Neural progenitor cell (in vitro differentiated cells): Measurements from ENCODE around the gene CLEC17A. TPM values are rescaled to one million over a fixed set of nuclear protein-coding genes. Genes with fewer than 3 reads are reported as not detected.

Experiments used
- DNase-seq: peaks from one replicate; pipeline ENCODE4 v3.0.0-alpha.2; 2016; ENCODE audit warnings: low spot score
- H2AFZ ChIP-seq: fragments of 200-600 bp; sonication (generic); replicated peaks from 2 replicates; pipeline ENCODE4 v1.6.1; 2016; ENCODE audit warnings: antibody characterized with exemption
- H3F3A ChIP-seq: fragments of 200-600 bp; sonication (generic); 2 replicates; pipeline ENCODE4 v1.6.1; 2016; ENCODE audit warnings: antibody characterized with exemption, low read depth
- H3K27ac ChIP-seq: fragments of 200-600 bp; sonication (generic); 2 replicates; pipeline ENCODE4 v1.5.1; 2016; ENCODE audit warnings: mild to moderate bottlenecking
- H3K27me3 ChIP-seq: fragments of 200-600 bp; sonication (generic); 2 replicates; pipeline ENCODE4 v1.6.1; 2016; ENCODE audit warnings: mild to moderate bottlenecking, moderate library complexity
- H3K36me3 ChIP-seq: fragments of 200-600 bp; sonication (generic); 2 replicates; pipeline ENCODE4 v1.5.1; 2016
- H3K4me1 ChIP-seq: fragments of 200-600 bp; sonication (generic); 2 replicates; pipeline ENCODE4 v1.6.1; 2016; ENCODE audit warnings: mixed run types
- H3K4me2 ChIP-seq: fragments of 200-600 bp; sonication (generic); 2 replicates; pipeline ENCODE4 v1.6.1; 2016
- H3K4me3 ChIP-seq: fragments of 200-600 bp; sonication (generic); 2 replicates; pipeline ENCODE4 v1.5.1; 2016
- H3K79me2 ChIP-seq: fragments of 200-600 bp; sonication (generic); 2 replicates; pipeline ENCODE4 v1.6.1; 2016; ENCODE audit warnings: low read depth
- H3K9ac ChIP-seq: fragments of 200-600 bp; sonication (generic); 2 replicates; pipeline ENCODE4 v1.6.1; 2016
- H3K9me3 ChIP-seq: fragments of 200-600 bp; sonication (generic); 2 replicates; pipeline ENCODE4 v1.5.1; 2016; ENCODE audit warnings: low read depth
- H4K20me1 ChIP-seq: fragments of 200-600 bp; sonication (generic); 2 replicates; pipeline ENCODE4 v1.6.1; 2016; ENCODE audit warnings: low read depth
- H3K27ac Mint-ChIP-seq: 3 replicates; pipeline ENCODE4 v1.8.0; 2021; ENCODE audit warnings: mixed read lengths
- H3K27me3 Mint-ChIP-seq: 2 replicates; pipeline ENCODE4 v1.8.0; 2022; ENCODE audit warnings: low read depth, mild to moderate bottlenecking, inconsistent platforms, moderate library complexity, mixed read lengths; ENCODE audit not compliant: insufficient read depth
- H3K36me3 Mint-ChIP-seq: 3 replicates; pipeline ENCODE4 v1.8.0; 2021; ENCODE audit warnings: mixed read lengths
- H3K4me1 Mint-ChIP-seq: 3 replicates; pipeline ENCODE4 v1.8.0; 2021; ENCODE audit warnings: mixed read lengths
- H3K4me3 Mint-ChIP-seq: 3 replicates; pipeline ENCODE4 v1.8.0; 2021; ENCODE audit warnings: mild to moderate bottlenecking, moderate library complexity, mixed read lengths
- H3K9me3 Mint-ChIP-seq: 3 replicates; pipeline ENCODE4 v1.8.0; 2020; ENCODE audit warnings: mixed read lengths
- CTCF ChIP-seq: fragments of 200-600 bp; sonication (generic); IDR thresholded peaks from 2 replicates; pipeline ENCODE4 v1.5.1; 2017; ENCODE audit warnings: antibody characterized with exemption, mild to moderate bottlenecking
- EZH2 ChIP-seq: fragments of 200-600 bp; sonication (generic); IDR thresholded peaks from 2 replicates; pipeline ENCODE4 v1.6.1; 2017; ENCODE audit warnings: antibody characterized with exemption, mild to moderate bottlenecking, moderate library complexity
- EZH2phosphoT487 ChIP-seq: fragments of 200-600 bp; sonication (generic); IDR thresholded peaks from 2 replicates; pipeline ENCODE4 v1.6.1; 2017; ENCODE audit warnings: antibody characterized with exemption
- total RNA-seq: library from RNA; depleted of rRNA; stranded (reverse); fragments of >200 nt; gene quantifications from 2 replicates; pipeline ENCODE4 v1.2.3, GENCODE V29; 2015; ENCODE audit warnings: low replicate concordance

Gene CLEC17A
- total RNA-seq, 1 donor from 2014 or later, result not detected

- no peak for DNase-seq
- no peak overlapping the region for H3K27ac Mint-ChIP-seq
- H3K4me1 Mint-ChIP-seq, result peaks cover 16% of the 10 kb centered on the region
- Histone ChIP-seq H3F3A (peaks cover 9% of the 10 kb centered on the region), H3K79me2 (peaks cover 42% of the 10 kb centered on the region), H3K9ac (no peak overlapping the region), H3K36me3 (no peaks in the 10 kb centered on the region), H3K4me2 (no peak overlapping the region), H3K4me3 (no peak overlapping the region), H4K20me1 (peaks cover 37% of the 10 kb centered on the region), H3K27me3 (no peaks in the 10 kb centered on the region), H3K4me1 (peaks cover 24% of the 10 kb centered on the region), H3K9me3 (no peaks in the 10 kb centered on the region), H3K27ac (no peak overlapping the region), H2AFZ (no peak overlapping the region)
- no peak overlapping the region for H3K4me3 Mint-ChIP-seq
- peaks cover 9% of the 10 kb centered on the region for H3K27me3 Mint-ChIP-seq
- H3K9me3 Mint-ChIP-seq, result no peaks in the 10 kb centered on the region
- TF ChIP-seq EZH2phosphoT487 (no peak), EZH2 (no peak), CTCF (no peak)
- H3K36me3 Mint-ChIP-seq, result peaks cover 2% of the 10 kb centered on the region
Observed at GRCh38 chr19:14565765-14566711, 16.8 kb upstream of the CLEC17A start.

GRCh38 chr19:14566712-14567077 lies 16.2 kb upstream of the CLEC17A start:
- H3F3A ChIP-seq, result peaks cover 9% of the 10 kb centered on the region
- H3K79me2 ChIP-seq, result peaks cover 42% of the 10 kb centered on the region
- Mint-ChIP-seq H3K27me3 (peaks cover 9% of the 10 kb centered on the region), H3K4me1 (peaks cover 17% of the 10 kb centered on the region), H3K36me3 (peaks cover 2% of the 10 kb centered on the region), H3K27ac (no peak overlapping the region), H3K4me3 (no peak overlapping the region), H3K9me3 (no peaks in the 10 kb centered on the region)
- TF ChIP-seq EZH2phosphoT487 (no peak), CTCF (no peak), EZH2 (no peak)
- H4K20me1 ChIP-seq, result peaks cover 35% of the 10 kb centered on the region
- H3K27ac ChIP-seq, result no peak overlapping the region
- DNase-seq, result no peak
- H3K9me3 ChIP-seq, result no peaks in the 10 kb centered on the region
- no peak overlapping the region for H3K4me3 ChIP-seq
- H3K4me1 ChIP-seq, result peaks cover 20% of the 10 kb centered on the region
- H2AFZ ChIP-seq, result no peak overlapping the region
- no peak overlapping the region for H3K4me2 ChIP-seq
- no peaks in the 10 kb centered on the region for H3K36me3 ChIP-seq
- H3K27me3 ChIP-seq, result no peaks in the 10 kb centered on the region
- no peak overlapping the region for H3K9ac ChIP-seq

GRCh38 chr19:14567079-14567478 lies 15.8 kb upstream of the CLEC17A start:
- no peak for TF ChIP-seq CTCF
- no peak for TF ChIP-seq EZH2phosphoT487
- no peak for TF ChIP-seq EZH2
- Mint-ChIP-seq H3K4me1 (peaks cover 16% of the 10 kb centered on the region), H3K27me3 (peaks cover 9% of the 10 kb centered on the region), H3K4me3 (no peak overlapping the region), H3K36me3 (peaks cover 2% of the 10 kb centered on the region), H3K27ac (no peak overlapping the region), H3K9me3 (no peaks in the 10 kb centered on the region)
- no peaks in the 10 kb centered on the region for H3K36me3 ChIP-seq
- H3K4me2 ChIP-seq, result no peak overlapping the region
- no peak overlapping the region for H3K4me3 ChIP-seq
- no peak for DNase-seq
- peaks cover 40% of the 10 kb centered on the region for H3K79me2 ChIP-seq
- peaks cover 16% of the 10 kb centered on the region for H3K4me1 ChIP-seq
- peaks cover 9% of the 10 kb centered on the region for H3F3A ChIP-seq
- no peaks in the 10 kb centered on the region for H3K9me3 ChIP-seq
- H3K27ac ChIP-seq, result no peak overlapping the region
- no peak overlapping the region for H3K9ac ChIP-seq
- no peaks in the 10 kb centered on the region for H3K27me3 ChIP-seq
- peaks cover 31% of the 10 kb centered on the region for H4K20me1 ChIP-seq
- H2AFZ ChIP-seq, result no peak overlapping the region
